Kidney epithelial cell (primary cell): ENCODE measurements around the gene AKT3. TPM values are rescaled to one million over a fixed set of nuclear protein-coding genes. Genes with fewer than 3 reads are reported as not detected.

Experiments
- DNase-seq: peaks from one replicate; pipeline ENCODE4 v3.0.0-alpha.2; 2010; ENCODE audit warnings: low read depth
- H3K27me3 ChIP-seq: 2 replicates; pipeline ENCODE4 v1.6.0; 2011; ENCODE audit warnings: low read length; ENCODE audit not compliant: control insufficient read depth, insufficient read depth
- H3K36me3 ChIP-seq: 2 replicates; pipeline ENCODE4 v1.5.1; 2011; ENCODE audit warnings: low read length; ENCODE audit not compliant: control insufficient read depth, insufficient read depth
- H3K4me3 ChIP-seq: 2 replicates; pipeline ENCODE4 v1.5.1; 2011; ENCODE audit warnings: low read depth, mild to moderate bottlenecking, control low read depth, low read length
- total RNA-seq: library from RNA; depleted of rRNA; stranded (reverse); fragments of >200 nt; gene quantifications from 2 replicates; pipeline ENCODE4 v1.2.3, GENCODE V29; 2015
- TF ChIP-seq, protein P1 (sequence below): IDR thresholded peaks from 2 replicates; pipeline ENCODE4 v1.5.1; 2011; ENCODE audit warnings: mild to moderate bottlenecking, moderate library complexity, low read length, control low read depth, inconsistent platforms; ENCODE audit not compliant: insufficient read depth, poor library complexity, severe bottlenecking

AKT3 gene
- total RNA-seq, 1 donor from 2014 or later = 13.1 TPM

DNA sequence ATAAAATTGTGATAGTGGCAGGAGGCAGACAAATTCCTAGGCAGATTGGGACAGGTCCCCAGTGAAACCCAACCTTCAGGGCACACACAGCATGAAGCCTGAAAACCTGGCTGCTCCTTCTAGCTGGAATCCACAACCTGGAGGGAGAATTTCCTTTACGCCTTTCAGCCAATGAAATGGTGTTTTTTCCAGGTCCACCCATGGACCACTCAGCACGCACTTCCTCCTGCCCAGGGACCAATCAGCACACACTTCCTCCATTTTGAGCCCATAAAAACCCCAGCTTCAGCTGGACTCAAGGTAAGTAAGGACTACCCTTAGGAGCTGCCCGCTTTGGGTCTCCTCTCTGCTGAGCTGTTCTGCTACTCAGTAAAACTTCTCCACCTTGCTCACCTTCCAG is 120.1 kb downstream of the AKT3 start:
- Histone ChIP-seq H3K4me3 (no peak overlapping the region), H3K27me3 (peaks cover 3% of the 10 kb centered on the region), H3K36me3 (no peaks in the 10 kb centered on the region)
- no peak for DNase-seq
- TF ChIP-seq, protein P1, sequence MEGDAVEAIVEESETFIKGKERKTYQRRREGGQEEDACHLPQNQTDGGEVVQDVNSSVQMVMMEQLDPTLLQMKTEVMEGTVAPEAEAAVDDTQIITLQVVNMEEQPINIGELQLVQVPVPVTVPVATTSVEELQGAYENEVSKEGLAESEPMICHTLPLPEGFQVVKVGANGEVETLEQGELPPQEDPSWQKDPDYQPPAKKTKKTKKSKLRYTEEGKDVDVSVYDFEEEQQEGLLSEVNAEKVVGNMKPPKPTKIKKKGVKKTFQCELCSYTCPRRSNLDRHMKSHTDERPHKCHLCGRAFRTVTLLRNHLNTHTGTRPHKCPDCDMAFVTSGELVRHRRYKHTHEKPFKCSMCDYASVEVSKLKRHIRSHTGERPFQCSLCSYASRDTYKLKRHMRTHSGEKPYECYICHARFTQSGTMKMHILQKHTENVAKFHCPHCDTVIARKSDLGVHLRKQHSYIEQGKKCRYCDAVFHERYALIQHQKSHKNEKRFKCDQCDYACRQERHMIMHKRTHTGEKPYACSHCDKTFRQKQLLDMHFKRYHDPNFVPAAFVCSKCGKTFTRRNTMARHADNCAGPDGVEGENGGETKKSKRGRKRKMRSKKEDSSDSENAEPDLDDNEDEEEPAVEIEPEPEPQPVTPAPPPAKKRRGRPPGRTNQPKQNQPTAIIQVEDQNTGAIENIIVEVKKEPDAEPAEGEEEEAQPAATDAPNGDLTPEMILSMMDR = no peak

DNA sequence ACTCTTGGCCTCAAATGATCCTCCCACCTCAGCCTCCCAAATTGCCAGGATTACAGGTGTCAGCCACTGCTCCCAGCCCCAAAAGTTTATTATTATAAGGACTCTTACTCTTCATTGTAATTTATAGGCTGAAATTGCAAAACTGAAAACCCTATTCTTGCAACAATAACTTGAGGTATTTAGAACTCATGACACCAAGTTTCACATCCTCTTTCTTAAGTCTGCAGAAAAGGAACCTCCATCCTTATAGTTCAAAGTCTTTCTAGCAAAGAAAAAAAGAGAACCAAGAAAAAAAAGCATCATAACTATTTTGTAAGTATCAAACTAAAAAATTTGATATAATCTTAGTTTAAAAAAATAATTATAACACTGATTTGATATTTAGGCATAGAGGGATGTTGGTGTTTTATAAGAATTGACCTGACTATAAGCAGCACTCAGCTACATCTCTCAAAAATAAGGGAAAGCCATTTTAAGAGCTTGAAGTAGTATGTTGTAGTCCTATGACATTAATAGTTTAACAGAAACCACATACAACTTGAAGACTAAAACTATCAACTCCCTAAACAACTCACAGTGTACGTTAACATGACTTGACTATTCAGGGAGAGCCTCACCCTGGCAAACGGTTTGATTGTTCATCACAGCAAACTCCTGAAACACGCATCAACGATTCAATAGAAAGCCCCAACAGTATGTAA is 122.4 kb downstream of the AKT3 start:
- H3K27me3 ChIP-seq = peaks cover under 1% of the 10 kb centered on the region
- TF ChIP-seq, protein P1 = no peak
- no peak for DNase-seq
- H3K4me3 ChIP-seq = no peak overlapping the region
- no peaks in the 10 kb centered on the region for H3K36me3 ChIP-seq

DNA sequence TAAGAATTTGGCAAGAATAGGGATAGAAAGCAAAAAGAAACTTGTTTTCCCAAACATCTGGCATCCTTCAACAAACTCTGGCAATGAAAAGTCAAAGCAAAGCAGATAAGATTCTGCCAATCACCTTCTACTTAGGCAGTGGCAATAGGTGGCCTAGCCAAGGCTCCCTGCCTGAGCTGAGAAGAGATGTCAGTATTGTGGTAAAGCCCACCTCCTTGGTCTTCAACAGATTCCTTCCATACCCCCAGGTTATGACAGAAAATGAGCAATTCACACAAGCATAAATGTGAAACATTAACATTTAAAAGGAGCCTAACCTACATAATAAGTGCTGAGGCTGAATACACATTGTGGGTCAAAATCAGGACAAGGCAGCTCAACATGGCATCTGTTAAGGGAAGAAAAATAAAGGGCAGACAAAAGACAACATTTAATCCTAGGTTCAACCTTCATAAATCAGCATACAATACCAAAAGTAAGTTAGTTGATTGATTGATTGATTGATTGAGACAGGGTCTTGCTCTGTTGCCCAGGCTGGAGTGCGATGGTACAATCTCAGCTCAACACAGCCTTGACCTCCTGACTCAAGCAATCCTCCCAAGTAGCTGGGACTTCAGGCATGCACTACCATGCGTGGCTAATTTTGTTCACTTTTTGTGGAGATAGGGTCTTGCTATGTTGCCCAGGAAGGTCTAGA is 123.1 kb downstream of the AKT3 start:
- Histone ChIP-seq H3K27me3 (no peaks in the 10 kb centered on the region), H3K4me3 (no peak overlapping the region), H3K36me3 (no peaks in the 10 kb centered on the region)
- DNase-seq = no peak
- TF ChIP-seq, protein P1 = no peak

DNA sequence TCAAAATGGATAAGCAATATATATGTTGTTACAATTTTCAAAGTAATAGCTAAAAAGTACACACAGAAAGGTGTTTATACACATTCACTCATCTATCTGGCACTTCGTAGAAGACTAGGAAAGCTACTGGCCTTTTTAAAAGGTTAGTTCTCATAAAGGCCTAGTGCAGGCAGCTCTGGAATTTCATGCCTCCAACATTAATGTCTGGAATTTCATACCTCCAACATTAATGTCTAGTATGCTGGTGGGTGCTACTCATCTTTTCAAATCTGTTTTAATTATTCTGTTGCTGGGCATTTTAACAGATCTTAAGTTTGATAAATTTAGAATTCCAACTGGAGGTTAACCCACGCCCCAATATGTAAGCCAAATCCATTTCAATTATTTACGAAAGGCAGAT is 124.2 kb downstream of the AKT3 start:
- Histone ChIP-seq H3K36me3 (no peaks in the 10 kb centered on the region), H3K27me3 (no peaks in the 10 kb centered on the region), H3K4me3 (no peak overlapping the region)
- TF ChIP-seq, protein P1 = no peak
- no peak for DNase-seq

DNA sequence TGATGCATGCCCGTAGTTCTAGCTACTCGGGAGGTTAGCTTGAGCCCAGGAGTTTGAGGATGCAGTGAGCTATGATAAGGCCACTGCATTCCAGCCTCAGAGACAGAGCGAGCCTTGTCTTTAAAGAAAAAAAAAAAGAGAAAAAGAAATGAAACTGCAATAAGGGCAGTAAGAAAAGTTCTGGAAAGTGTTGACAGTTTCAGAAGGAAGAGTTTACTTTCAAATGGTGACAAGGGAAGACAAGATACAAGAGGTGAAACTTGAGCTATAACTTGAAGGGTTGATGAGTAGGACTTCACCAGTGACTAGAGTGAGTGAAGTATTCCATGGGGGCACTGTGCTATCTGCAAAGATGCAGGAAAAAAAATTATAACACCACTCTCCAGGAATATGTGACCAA is 125.0 kb downstream of the AKT3 start:
- no peaks in the 10 kb centered on the region for H3K27me3 ChIP-seq
- H3K4me3 ChIP-seq = no peak overlapping the region
- no peaks in the 10 kb centered on the region for H3K36me3 ChIP-seq
- no peak for DNase-seq
- TF ChIP-seq, protein P1 = no peak
